SH-SY5Y (cell line): ENCODE data around the gene ADAM12.

Experiments used
- GATA2 ChIP-seq: IDR thresholded peaks from 2 replicates; pipeline ENCODE4 v1.6.1; 2011; ENCODE audit warnings: mild to moderate bottlenecking, low read depth, low read length
- GATA3 ChIP-seq: IDR thresholded peaks from 2 replicates; pipeline ENCODE4 v1.6.1; 2011; ENCODE audit warnings: low read depth, mild to moderate bottlenecking, low read length, moderate library complexity

ADAM12 gene

DNA sequence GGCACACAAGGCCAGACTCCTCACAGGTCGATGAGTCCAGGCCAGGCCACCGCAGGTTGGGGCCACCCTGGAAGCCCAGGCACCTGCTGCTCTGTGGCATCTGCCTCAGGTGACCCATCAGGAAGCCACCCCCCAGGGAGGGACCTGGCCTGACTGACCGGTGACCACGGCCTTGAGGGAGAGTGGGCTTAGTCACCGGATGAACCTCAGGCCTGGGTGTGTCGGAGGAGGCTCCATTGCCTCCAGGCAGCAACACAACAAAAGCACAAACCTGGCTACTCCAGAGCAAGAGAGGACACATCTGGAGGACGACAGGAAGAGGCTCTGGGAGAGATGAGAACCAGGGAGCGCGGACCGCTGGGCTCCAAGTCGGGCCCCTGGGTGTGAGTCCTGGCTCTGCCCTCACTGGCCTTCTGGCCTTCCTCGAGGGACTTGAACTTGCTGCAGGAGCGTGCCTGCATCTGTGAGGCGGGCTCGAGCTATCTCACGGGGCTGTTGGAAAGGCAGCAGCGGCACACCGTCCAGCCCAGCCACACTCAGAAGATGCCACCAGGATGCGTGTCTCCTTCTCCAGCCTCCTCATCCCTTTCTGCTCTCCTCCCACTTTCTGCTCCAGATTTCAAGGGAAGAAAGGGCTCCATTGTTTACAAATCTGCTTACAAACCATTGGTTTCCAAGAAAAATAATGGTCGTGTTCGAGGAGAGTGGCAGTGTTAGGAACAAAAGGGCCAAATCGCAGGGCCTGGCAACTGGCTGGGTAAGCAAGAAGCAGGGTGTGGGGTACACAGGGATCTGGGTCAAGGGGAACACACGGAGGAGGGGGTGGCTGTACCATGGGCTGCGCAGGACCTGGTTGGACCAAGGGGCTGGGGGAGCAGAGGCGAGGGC lies 152.9 kb downstream of the ADAM12 start:
- TF ChIP-seq GATA3: no peak
- no peak for TF ChIP-seq GATA2

DNA sequence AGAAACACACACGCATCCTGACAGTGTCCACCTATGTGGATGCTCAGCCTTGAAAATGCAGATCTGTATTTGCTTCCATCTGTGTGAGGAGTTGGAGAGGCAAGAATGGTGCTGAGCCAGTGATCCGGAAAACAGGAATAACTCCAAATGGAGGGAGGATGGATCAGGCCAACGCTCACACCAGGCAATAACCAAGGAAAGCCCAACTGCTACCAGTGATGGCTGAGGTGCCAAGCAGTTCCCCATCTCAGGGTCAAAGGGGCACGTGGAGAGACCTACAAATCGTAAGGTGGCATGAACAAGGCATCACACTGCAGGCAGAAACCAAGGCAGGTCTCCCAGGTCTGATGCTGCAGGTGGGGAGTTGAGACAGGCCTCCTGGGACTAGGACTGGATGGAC lies 153.6 kb downstream of the ADAM12 start:
- TF ChIP-seq GATA2 (no peak), GATA3 (no peak)

DNA sequence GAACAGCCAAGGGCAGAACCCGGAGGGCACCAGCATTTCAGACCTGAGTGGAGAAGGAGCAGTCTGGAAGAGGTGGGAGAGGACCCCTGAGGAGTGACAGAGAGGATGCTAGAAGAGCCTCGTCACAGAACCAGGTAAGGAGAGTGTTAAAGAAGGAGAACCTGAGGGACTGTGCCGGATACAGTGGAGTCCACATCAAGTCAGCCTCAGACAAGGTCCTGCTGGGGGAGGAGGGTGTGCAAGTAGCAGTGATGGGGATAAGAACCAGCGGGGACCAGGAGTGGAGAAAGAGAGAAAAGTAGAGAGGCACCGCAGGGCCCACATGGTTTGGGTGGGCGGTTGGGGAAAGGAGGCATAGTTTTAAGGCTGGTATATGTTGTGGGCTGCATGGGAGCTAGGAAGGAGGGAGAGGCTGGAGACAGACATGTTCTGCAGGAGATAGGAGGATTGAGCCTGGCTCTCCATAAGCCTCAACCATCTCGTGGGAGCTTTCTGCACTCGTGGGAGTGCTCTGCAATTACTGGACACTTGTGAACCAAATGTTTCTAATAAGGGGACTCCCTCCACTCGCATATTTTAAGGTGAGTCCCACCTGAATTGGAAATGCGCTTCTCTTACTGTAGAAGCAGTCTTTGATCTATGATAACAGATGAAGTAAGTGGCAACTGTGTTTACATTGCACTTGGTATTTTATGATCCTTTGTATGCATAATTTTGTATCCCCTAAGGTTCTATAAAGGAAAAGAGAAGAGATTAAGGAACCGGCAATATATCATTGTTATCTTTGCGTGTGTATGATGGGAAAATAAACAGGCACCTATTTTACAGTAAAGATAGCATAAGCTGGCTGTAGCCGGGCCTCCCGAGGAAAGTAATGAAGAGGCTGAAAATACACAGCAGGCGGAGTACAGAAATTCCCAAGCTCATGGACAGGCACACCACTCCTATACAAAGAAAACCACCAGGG lies 154.8 kb downstream of the ADAM12 start:
- no peak for TF ChIP-seq GATA3
- no peak for TF ChIP-seq GATA2

DNA sequence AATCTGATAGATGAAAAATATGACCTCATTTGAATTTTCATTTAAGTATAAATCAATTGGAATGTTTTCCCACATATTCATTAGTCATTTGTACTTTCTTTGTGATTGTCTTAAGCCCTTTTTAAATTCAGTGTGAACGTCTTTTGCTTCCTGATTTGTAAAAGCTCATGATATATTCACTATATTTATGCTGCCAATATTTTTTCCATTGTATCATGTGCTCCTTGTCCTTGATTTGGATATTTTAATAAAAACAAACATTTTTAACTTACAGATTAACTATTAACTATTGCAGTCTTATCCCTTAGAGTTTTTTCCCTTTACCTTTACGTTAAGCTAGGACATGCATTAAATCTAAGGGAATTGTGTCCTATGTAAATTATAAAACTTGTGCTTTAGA lies 157.7 kb downstream of the ADAM12 start:
- TF ChIP-seq GATA2: no peak
- no peak for TF ChIP-seq GATA3

DNA sequence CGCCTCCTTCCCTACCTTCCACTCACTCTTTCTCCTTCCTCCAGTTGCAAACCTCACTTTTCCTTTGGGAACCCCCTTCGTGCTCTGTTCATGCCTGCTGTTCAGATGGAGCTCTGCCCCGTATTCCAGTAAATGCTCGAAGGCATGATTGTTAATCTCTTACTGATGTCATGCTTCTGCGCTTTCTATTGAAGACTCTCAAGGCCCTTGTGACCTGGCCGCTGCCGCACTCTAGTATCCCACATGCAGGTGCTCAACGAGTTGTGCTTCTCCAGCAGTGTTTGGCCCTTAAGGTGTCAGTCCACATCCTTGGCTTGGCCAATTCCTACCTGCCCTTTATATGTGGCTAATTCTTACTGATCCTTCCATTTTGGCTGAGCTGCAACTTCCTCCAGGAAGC lies 158.6 kb downstream of the ADAM12 start:
- TF ChIP-seq GATA2 (no peak), GATA3 (no peak)

- TF ChIP-seq GATA2 (no peak), GATA3 (no peak)
These were observed 160.5 kb downstream of the ADAM12 start for GRCh38 chr10:126227762-126228134.

DNA sequence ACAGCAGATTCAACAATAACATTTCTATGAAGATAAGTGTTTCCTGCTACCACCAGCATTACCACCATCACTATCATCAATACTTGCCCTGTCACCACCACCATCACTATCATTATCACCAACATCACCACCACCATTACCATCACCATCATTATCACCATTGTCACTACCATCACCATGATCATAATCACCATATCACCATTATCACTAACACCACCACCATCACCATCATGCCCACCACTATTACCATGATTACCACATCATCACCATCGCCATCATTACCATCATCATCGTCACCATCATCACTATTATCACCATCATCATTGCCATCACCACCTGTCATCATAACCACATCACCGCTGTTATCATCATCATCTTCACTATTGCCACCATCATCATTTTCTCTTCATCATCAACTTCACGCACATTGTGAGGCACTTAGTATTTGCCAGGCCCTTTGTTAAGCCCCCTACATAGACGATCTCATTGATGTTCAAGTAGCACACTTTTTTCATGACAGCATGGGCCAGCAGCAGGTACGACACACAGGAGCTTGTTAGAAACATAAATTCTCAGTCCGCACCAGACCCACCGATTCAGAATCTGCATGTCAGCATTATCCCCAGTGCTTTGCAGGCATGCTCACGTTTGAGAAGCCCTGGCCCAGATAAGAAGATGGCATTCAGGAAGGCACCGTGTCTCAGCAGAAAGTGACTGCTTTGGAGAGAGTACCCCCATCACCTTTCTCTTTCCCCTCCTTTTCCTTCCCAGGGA lies 161.1 kb downstream of the ADAM12 start:
- TF ChIP-seq GATA3: no peak
- no peak for TF ChIP-seq GATA2

DNA sequence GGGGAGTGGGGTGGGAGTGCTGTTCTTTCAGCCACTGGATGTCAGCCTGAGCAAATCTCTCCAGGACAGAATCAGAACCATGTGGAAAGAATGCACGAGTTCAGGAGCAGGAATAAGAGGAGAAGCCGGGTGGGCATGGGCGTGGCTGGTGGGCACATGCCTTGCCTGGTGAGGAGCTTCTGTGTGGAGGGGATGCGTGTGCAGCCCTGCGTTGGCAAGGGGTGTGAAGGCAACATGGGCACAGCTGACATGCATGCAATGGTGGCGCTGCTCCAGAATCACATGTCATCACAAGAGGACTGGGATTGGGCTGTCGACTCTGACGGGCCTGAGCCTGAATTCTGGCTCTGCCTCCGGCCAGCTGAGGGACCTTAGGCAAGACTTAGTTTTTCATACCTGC lies 162.1 kb downstream of the ADAM12 start:
- TF ChIP-seq GATA3: no peak
- TF ChIP-seq GATA2: no peak

- TF ChIP-seq GATA2 (no peak), GATA3 (no peak)
These were observed 162.6 kb downstream of the ADAM12 start for GRCh38 chr10:126225672-126226008.

DNA sequence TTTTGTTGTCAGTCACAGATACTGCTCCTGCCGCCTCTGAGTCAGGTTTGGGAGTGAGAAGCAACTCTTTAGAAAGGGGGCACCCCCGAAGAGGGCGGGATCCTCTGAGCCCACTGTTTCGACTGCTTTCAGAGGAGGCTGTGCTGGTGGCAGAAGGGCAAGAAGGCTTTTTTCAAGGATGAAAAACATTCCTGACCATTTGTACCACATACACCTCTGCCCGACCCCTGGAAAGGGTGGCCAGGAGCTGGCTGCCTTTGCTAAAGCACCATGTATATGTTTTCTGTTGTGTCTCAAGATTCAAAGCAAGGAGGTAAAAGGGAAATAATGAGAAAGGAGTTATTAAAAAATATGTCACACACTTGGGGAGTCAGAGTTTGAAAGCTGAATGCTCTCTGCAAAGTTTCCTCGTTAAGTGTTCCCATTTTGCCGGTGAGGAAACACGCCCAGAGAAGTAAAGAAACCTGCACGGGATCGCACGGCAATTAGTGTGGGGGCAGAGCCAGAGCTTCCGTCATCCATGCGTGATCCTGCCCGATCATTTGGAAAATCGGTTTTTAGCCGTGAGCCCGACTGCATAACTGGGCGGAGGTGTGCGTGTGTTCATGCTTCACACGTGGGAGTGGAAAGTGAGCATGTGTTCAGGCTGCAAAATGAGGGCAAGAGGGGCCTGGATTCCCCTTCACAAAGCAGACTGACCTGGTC lies 163.2 kb downstream of the ADAM12 start:
- TF ChIP-seq GATA2: no peak
- TF ChIP-seq GATA3: no peak

DNA sequence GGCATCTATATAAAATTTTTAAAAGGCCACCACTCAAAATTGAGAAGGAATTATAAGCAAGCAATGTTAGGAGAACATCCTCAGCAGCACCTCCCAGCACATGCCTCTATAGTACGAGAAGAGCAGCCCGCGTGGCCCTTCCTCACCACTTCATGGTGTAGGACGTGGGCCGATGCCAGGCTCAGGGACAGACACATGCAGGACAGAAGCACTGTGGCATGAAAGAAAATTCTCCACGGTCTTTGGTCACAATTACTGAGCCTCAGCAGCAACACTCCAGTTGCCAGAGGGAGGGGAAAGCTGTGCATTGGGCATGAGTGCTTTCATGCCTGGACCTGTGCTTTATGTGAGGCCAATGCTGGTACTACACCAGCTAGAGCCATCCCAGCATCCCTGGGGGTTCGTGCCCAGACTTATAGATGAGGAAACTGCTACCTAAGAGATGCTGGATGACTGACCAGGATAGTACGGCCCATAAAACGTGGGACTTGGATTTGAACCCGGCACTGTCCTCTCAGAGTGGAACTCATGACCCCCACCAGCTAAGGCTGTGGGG lies 164.7 kb downstream of the ADAM12 start:
- TF ChIP-seq GATA2 (no peak), GATA3 (no peak)

DNA sequence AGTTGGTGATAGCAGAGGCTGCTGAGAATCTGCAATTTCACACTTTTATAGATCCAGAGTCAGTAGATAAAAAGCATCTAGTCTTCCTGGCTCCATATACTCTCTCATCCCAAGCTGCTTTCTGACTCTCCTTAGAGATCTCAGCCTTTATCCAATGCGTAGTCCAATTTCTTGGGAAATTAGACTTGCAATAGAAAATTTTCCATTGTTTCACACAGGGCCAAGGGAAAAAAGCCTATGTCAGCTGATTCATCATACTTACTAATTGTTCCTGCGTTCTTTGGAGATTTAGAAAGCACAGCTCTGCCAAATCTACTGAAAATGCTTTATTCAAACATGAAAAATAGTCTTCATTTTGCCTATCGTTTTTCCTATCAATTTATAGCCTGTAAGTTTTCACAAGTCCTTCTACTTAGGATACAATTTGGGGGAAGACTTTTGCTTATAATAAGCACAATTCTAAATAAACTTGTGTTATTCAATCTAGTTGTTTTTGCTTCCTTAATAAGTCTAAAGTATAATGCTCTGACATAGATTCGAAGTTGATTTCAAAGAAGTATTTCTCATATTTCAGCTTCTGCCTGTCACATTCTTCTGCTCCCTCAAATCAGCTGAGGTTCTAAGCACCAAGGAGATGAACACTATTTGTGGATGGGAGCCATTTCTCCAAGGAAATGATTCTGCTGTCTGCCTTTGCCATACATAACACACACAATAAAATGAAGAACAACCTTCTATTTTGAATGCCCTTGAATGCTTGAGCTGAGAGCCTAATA lies 165.4 kb downstream of the ADAM12 start:
- no peak for TF ChIP-seq GATA3
- no peak for TF ChIP-seq GATA2

DNA sequence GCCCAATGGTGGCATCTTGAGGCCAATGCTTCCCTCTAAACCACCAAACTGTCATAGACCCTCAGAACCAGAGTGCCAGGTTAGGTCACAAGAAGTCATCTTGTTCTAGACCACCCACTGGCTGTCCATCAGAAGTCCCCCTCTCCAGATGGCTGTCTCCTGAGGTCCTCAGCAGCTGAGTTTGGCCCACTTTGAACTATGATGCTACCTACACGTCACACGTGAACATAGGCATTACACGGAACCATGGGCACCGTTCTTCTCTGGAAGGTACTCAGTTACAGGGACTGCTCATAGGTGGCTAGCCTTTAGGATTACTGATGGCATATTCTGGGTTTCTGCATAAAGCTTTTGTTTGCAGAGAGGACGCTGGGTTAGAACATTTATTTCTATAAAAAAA lies 166.4 kb downstream of the ADAM12 start:
- no peak for TF ChIP-seq GATA3
- TF ChIP-seq GATA2: no peak
